Stimulated activated CD8-positive, alpha-beta memory T cell treated with anti-CD3 and anti-CD28 coated beads, Interleukin-7, amount 100 ng/mL, for 24 hours (primary cell): Measurements from ENCODE around the gene ALKBH1.
"Not testable (repeated sequence)": the region's sequence is repeated elsewhere in the genome, so short reads cannot be mapped to it uniquely, and the experiment has no call there.

Experiments
- DNase-seq: peaks from one replicate; pipeline ENCODE4 v3.0.0-alpha.2; 2020; ENCODE audit warnings: low read depth

Gene ALKBH1

GRCh38 chr14:77707724-77708408 lies at the start of gene ALKBH1, which contains the start of gene SLIRP:
TSS of gene ALKBH1 (minus strand) at chr14:77708023. CDS start at chr14:77708004, 19 bp downstream.
TSS of gene SLIRP (plus strand) at chr14:77708103. CDS start at chr14:77708112, 9 bp downstream.
- DNase-seq, result peak; percentile 74

- DNase-seq, result no peak
Observed at GRCh38 chr14:77752799-77753516, 45.1 kb upstream of the ALKBH1 start.

DNA sequence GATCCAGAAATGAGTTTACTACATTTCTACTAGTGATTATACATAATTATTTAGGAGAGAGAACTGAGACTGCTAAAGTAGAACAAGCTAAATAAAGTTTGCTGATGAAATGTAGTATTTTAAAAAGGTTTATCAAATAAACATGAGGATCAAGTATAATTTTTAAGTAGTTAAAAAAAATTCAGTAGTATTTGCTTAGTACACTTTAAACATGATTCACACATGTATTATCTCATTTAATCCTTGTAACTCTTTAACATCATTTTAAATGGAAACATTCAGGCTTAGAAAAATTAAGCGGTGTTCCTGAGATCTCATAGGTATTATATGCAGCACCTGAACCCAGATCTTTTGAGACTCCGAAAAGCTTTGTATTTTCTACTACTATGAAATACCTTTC lies 44.4 kb upstream of the ALKBH1 start:
- no peak for DNase-seq

GRCh38 chr14:77747425-77747824 lies 39.6 kb upstream of the ALKBH1 start:
- not testable (repeated sequence) for DNase-seq

- no peak for DNase-seq
Observed at GRCh38 chr14:77746064-77746702, 38.4 kb upstream of the ALKBH1 start.

DNA sequence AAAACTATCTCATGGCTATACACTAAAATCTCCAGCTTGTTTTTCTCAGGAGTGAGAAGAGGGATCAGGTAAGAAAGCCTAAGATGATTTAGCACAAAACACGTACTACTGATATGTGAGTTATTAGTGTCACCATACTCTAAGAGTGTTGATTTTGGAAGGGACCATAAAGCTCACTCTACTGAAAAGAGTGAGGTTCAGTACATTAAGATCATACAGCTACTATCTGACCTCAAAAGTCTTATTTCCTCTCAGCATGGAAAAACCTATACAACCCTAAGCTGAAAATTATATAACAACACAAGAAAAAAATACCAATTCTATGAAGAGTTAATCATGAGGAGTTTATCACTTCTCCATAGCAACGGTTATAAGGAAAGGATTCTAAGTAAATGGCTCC lies 33.6 kb upstream of the ALKBH1 start:
- DNase-seq, result no peak

- no peak for DNase-seq
Observed at GRCh38 chr14:77738559-77739250, 30.9 kb upstream of the ALKBH1 start.

DNA sequence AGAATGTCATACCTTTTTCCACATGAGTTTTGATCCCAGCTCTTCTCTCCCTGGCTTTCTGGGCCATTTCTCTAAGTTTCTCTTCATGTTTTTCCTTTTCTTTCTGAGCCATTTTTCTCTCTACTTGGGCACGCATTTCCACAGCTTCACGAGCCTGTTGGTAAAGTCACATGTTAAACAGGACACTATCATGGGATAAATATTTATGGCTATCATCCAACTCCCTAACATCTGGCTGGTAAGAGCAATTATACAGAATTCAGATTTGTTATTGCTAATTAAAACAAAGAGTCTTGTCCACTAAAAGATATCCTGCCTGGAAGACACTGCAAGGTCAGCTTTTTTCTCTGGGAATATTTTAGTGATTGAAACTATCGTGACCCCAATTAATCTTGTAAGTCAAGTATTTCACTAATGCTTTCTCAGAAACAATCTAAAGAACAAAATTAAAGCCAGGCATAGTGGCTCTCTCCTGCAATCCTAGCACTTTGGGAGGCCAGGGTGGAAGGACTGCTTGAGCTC lies 23.2 kb upstream of the ALKBH1 start:
- DNase-seq, result no peak

GRCh38 chr14:77722301-77722700 lies 14.5 kb upstream of the ALKBH1 start:
- no peak for DNase-seq

DNA sequence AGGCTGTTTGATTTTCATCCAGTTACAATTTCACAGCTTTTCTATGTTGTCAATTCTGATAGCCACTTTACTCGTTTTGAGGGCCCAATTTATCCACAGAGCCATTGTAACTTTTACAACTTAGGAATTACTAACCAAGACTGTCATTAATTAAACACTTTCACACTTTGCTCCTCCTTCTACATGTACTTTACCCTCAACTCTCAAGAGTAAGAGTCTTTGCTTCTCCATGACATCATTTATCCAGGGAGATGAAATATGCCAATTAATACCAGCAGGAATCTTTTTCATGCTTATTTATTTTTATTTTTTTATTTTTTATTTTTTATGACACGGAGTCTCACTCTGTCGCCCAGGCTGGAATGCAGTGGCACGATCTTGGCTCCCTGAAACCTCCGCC lies 13.6 kb upstream of the ALKBH1 start:
- no peak for DNase-seq

DNA sequence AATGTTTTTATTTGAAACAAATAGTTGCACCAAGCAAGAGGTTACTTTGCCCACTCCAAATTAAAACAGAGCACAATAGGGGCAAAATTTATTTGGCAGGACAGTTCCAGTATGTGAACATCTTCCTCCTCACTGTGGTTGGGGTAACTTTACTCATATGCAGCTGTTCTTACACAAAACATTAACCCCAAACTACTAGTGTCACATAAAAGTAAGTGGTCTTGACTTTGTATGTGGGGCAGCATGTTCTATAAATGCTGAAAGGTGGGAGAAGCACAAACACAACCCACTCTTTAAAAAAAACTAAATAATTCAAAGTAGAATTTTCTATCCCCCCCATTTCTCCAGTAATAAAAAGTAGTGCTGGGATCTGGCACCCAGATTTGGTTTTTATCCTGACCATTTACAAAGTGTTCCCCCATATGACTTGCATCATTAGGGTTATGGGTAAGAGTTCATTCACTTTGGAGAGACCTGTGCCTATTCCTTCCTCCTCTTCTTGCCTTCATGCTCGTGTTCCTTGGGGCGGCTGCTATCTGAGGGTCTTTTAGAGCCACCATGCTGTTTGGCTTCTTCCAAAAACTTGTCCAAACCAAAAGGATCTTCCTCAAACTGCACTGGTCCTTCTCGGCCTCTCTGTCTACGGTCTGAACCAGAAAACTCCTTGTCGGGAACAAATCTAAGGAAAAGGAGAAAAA lies 9.9 kb upstream of the ALKBH1 start:
- no peak for DNase-seq

GRCh38 chr14:77714926-77715325 lies 7.1 kb upstream of the ALKBH1 start:
- no peak for DNase-seq

- no peak for DNase-seq
Observed at GRCh38 chr14:77710364-77710763, 2.5 kb upstream of the ALKBH1 start.

DNA sequence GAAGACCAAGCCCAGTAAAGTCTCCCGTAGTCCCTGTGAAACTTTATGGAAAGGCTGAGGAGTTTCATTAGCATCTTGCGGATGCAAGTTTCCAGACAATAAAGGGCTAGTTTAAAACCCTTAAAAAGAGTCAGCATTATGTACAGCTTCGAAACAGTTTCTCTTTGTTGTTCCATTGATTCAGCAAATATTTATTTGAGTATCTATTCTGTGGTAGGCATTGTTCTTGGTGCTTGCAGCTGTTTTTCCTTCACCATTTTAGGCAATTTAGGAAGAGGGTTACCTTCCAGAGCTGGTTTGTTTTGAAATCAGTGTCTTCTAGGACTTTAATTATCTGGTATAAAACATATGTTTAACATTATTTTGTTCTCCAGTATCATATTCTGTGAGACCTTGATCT lies 1.6 kb upstream of the ALKBH1 start:
- no peak for DNase-seq

GRCh38 chr14:77708749-77709148 lies 926 bp upstream of the ALKBH1 start:
- no peak for DNase-seq

GRCh38 chr14:77707355-77707723 lies 484 bp downstream of the ALKBH1 start:
- no peak for DNase-seq

- DNase-seq, result no peak
Observed at GRCh38 chr14:77691259-77691658, 16.6 kb downstream of the ALKBH1 start.

- DNase-seq, result no peak
Observed at GRCh38 chr14:77682158-77682553, 25.7 kb downstream of the ALKBH1 start.

- DNase-seq, result no peak
Observed at GRCh38 chr14:77681196-77682157, 26.3 kb downstream of the ALKBH1 start.

- no peak for DNase-seq
Observed at GRCh38 chr14:77674931-77675330, 32.9 kb downstream of the ALKBH1 start.

DNA sequence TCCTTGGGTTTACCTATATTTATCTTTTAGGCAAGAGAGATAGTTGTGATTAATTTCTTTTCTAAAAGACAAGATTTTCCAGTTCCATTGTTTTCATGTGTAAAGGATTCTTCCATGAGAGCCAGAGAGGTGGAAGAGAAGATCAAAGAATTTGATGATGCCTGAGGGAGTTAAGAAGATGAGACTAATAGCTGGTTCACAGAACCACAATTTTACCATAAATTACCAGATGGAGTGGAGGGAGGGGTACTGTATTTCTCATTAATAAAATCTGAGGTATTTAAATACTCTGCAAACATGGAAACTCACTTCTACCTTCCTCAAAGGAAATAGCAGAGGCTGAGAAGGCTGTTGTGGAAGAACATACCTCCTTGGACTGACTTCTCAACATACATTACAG lies 34.6 kb downstream of the ALKBH1 start:
- no peak for DNase-seq
